Right lobe of liver (tissue), 6 donors: Measurements from ENCODE around the gene KCNK13. TPM values are rescaled to one million over a fixed set of nuclear protein-coding genes. Genes with fewer than 3 reads are reported as not detected.
A peak's percentile ranks its signal among the peaks of the same experiment; 100 is the strongest.
"Not testable (repeated sequence)": the region's sequence is repeated elsewhere in the genome, so short reads cannot be mapped to it uniquely, and the experiment has no call there.

ENCODE experiments used
- ATAC-seq, 4 donors: fragments of 200-7000 bp; cut with Tn5 transposase; one replicate each; pipeline ENCODE4 v1.9.1; 2020; ENCODE audit warnings: mild to moderate bottlenecking in 4 of 4, moderate library complexity in 4 of 4
- DNase-seq, 3 donors: peaks; one replicate each; pipeline ENCODE4 v3.0.0-alpha.2; 2020
- H3K27ac ChIP-seq, 3 donors: fragments of 200-600 bp; one replicate each; pipeline ENCODE4 v1.8.0; 2022
- H3K27me3 ChIP-seq, 2 donors: fragments of 200-600 bp; one replicate each; pipeline ENCODE4 v1.8.0; 2022
- H3K36me3 ChIP-seq, 4 donors: fragments of 200-600 bp; sonication (generic) in 1 of 4; one replicate each; pipeline versions ENCODE4 v1.5.1 to v1.8.0; 2017 to 2022; ENCODE audit warnings: control low read depth in 1 of 4
- H3K4me1 ChIP-seq, 4 donors: fragments of 200-600 bp; sonication (generic) in 1 of 4; one replicate each; pipeline versions ENCODE4 v1.5.1 to v1.8.0; 2017 to 2022; ENCODE audit warnings: control low read depth in 1 of 4
- H3K4me3 ChIP-seq, 3 donors: fragments of 200-600 bp; one replicate each; pipeline ENCODE4 v1.8.0; 2022
- H3K9me3 ChIP-seq, 4 donors: fragments of 200-600 bp; sonication (generic) in 1 of 4; one replicate each; pipeline versions ENCODE4 v1.5.1 to v1.8.0; 2017 to 2022; ENCODE audit warnings: control low read depth in 1 of 4
- POLR2A ChIP-seq: fragments of 450-650 bp; IDR thresholded peaks from one replicate; pipeline ENCODE4 v1.6.1; 2017; ENCODE audit warnings: antibody characterized with exemption, mild to moderate bottlenecking
- WGBS: methylation state at CpG from one replicate; pipeline ENCODE4 v1.1.6; 2018; ENCODE audit warnings: low coverage, low lambda C conversion rate; ENCODE audit not compliant: insufficient coverage; ENCODE audit errors: missing lambda C conversion rate; 5-methylcytosine and 5-hydroxymethylcytosine counted together
- intact Hi-C, 2 donors: fragments of 100-400 bp; cut with DNase I; formaldehyde crosslinking; loops; one replicate each; pipeline versions ENCODE4 v1.11.2 to v1.14.1; 2022
- total RNA-seq, 6 experiments: library from RNA; depleted of rRNA in 2 of 6; stranded (reverse); fragments of >200 nt in 2 of 6; fragmentation: NEBNext Ultra II Directional in 3 of 6; extraction: Animal tissue kit (Norgen Biotek cat#: 25700) in 3 of 6; gene quantifications; one replicate each; pipeline versions ENCODE4 v1.1.0 to v1.2.4, GENCODE V29; 2016 to 2023
- TF ChIP-seq, protein P1 (sequence below), 4 donors: fragments of 200-600 bp in 3 of 4; fragments of 450-650 bp in 1 of 4; IDR thresholded peaks; one replicate each; pipeline versions ENCODE4 v1.5.1 to v1.8.0; 2016 to 2022; ENCODE audit warnings: antibody characterized with exemption in 4 of 4, mild to moderate bottlenecking in 2 of 4
- donor health status: DM: no; HTN: yes; CAD: no.
- donor health status: DM: no; HTN: no; CAD: no.
- donor health status: DM: no; HTN: no; CAD: no.
- donor health status: DM: no; HTN: yes; CAD: no.
- donor health status: DM: no; HTN: yes; CAD: no.

The KCNK13 gene
- total RNA-seq, 6 experiments from 2014 or later: 0.30 to 1.2 (median 0.36) TPM

DNA sequence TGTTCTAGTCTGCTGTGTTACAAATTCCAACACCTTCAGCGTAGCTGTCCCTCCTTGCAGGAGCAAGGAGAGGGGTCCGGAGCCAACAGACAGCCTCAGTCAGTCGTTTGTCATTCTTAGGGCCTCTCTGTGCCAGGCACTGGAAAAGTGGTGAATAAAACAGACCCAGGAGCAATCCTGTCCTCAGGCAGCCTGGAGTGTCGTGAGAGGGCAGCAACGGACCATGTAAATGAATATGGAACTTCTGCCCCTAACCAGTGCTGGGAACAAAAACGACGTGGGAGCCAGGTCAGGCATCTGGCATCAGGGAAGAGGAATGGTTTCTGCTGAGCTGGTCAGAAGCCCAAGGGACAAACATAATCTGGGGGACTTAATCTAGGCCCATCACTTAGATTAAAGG, 129.8 kb downstream of the KCNK13 start:
- intact Hi-C loops: no loop called here
- Histone ChIP-seq H3K27ac (no peak overlapping the region), H3K4me3 (no peak overlapping the region), H3K4me1 (no peaks in the 10 kb centered on the region), H3K27me3 (no peaks in the 10 kb centered on the region), H3K36me3 (no peaks in the 10 kb centered on the region), H3K9me3 (no peaks in the 10 kb centered on the region)
- DNase-seq (no peak), ATAC-seq (no peak)
- TF ChIP-seq, protein P1, sequence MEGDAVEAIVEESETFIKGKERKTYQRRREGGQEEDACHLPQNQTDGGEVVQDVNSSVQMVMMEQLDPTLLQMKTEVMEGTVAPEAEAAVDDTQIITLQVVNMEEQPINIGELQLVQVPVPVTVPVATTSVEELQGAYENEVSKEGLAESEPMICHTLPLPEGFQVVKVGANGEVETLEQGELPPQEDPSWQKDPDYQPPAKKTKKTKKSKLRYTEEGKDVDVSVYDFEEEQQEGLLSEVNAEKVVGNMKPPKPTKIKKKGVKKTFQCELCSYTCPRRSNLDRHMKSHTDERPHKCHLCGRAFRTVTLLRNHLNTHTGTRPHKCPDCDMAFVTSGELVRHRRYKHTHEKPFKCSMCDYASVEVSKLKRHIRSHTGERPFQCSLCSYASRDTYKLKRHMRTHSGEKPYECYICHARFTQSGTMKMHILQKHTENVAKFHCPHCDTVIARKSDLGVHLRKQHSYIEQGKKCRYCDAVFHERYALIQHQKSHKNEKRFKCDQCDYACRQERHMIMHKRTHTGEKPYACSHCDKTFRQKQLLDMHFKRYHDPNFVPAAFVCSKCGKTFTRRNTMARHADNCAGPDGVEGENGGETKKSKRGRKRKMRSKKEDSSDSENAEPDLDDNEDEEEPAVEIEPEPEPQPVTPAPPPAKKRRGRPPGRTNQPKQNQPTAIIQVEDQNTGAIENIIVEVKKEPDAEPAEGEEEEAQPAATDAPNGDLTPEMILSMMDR (IDR thresholded peaks at IDR 0.05): no peak
- TF ChIP-seq POLR2A: no peak
- WGBS: 65% methylated on average over 4 of the region's 7 CpGs

DNA sequence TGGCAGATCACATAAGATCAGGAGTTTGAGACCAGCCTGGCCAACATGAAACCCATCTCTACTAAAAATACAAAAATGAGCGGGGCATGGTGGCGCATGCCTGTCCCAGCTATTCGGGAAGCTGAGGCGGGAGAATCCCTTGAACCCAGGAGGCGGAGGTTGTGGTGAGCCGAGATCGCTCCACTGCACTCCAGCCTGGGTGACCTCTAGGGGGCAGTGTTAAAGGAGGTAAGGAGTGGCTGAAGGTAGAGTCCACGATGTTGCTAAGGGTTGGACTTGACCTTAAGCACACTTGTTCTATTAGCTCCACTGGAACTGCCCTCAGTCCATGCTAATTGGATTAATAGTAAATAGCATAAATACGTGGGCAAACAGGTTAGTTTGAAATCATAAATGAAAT, 132.1 kb downstream of the KCNK13 start:
- Histone ChIP-seq H3K4me3 (no peak overlapping the region), H3K27me3 (no peaks in the 10 kb centered on the region), H3K27ac (no peak overlapping the region), H3K36me3 (no peaks in the 10 kb centered on the region), H3K4me1 (no peaks in the 10 kb centered on the region), H3K9me3 (no peaks in the 10 kb centered on the region)
- DNase-seq: no peak
- intact Hi-C loops: no loop called here
- ATAC-seq: no peak
- WGBS: 49% methylated on average over 9 of the region's 9 CpGs
- TF ChIP-seq, protein P1 (IDR thresholded peaks at IDR 0.05): peak in 1 of 4 donors; percentile 32
- TF ChIP-seq POLR2A: no peak

DNA sequence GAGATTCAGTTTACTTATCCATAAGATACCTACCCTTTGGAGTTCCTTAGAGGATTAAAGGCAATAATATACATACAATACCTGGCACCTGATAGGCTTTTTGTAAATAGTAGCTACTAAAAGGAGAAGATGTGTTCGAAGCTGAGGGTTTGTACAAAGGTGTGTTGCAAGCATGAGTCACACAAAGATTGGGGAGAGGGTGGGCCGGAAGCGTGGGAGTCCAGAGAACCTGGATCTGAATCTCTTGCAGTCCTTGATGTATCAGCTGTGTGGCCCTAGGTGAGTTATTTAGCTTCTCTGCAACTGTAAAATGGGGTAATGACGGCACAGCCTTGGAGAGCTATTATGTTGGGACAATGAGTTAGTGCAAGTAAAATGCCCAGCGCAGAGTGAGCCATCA, 132.9 kb downstream of the KCNK13 start:
- H3K4me3 ChIP-seq: no peak overlapping the region
- 60% methylated on average over 5 of the region's 5 CpGs for WGBS
- no peak overlapping the region for H3K27ac ChIP-seq
- no peak for DNase-seq
- TF ChIP-seq, protein P1 (IDR thresholded peaks at IDR 0.05): no peak
- no peak for TF ChIP-seq POLR2A
- intact Hi-C loops: no loop called here
- no peaks in the 10 kb centered on the region for H3K36me3 ChIP-seq
- H3K9me3 ChIP-seq: no peaks in the 10 kb centered on the region
- no peaks in the 10 kb centered on the region for H3K27me3 ChIP-seq
- ATAC-seq: no peak
- H3K4me1 ChIP-seq: no peaks in the 10 kb centered on the region

DNA sequence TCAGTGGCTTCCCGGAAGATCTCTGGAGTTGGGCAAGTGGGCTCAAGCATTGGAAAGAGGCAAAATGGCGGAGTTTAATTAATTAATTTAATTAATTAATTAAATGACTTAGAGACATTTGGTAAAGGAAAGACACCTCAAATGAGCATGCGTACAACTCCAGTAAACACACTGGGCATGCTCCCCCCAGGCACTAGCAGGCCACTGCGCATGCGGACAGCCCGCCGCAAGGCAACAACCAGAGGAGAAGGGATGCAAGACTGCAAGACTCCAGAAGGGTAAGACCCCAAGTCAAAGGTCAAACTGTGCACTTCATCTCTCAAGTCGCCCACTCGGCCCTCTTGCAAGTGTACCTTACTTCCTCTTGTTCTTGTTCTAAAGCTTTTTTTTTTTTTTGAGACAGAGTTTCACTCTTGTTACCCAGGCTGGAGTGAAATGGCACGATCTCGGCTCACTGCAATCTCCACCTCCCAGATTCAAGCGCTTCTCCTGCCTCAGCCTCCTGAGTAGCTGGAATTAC, 136.8 kb downstream of the KCNK13 start:
- no peak for ATAC-seq
- TF ChIP-seq, protein P1 (IDR thresholded peaks at IDR 0.05): no peak
- TF ChIP-seq POLR2A: no peak
- DNase-seq: no peak
- H3K9me3 ChIP-seq: no peaks in the 10 kb centered on the region
- no peak overlapping the region for H3K27ac ChIP-seq
- no peaks in the 10 kb centered on the region for H3K27me3 ChIP-seq
- WGBS: 56% methylated on average over 7 of the region's 12 CpGs
- intact Hi-C loops: no loop called here
- no peak overlapping the region for H3K4me3 ChIP-seq
- H3K4me1 ChIP-seq: no peaks in the 10 kb centered on the region
- no peaks in the 10 kb centered on the region for H3K36me3 ChIP-seq

DNA sequence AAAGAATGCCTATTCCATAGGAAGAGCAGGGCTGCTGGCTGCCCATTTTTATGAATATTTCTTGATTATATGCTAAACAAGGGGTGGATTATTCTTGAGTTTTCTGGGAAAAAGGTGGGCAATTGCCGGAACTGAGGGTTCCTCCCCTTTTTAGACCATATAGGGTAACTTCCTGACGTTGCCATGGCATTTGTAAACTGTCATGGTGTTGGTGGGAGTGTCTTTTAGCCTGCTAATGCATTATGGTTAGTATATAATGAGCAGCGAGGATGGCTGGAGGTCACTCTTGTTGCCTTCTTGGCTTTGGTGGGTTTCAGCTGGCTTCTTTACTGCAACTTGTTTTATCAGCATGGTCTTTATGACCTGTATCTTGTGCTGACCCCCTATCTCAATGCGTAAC, 138.8 kb downstream of the KCNK13 start:
- H3K27me3 ChIP-seq, H3K9me3 ChIP-seq, H3K4me1 ChIP-seq, intact Hi-C loops, H3K27ac ChIP-seq, ATAC-seq, H3K4me3 ChIP-seq, H3K36me3 ChIP-seq, DNase-seq: not testable (repeated sequence)
- WGBS: 52% methylated on average over 3 of the region's 4 CpGs
